H9 (cell line): ENCODE data around the gene ESM1. TPM values are rescaled to one million over a fixed set of nuclear protein-coding genes. Genes with fewer than 3 reads are reported as not detected.

Source experiments
- DNase-seq: peaks from one replicate; pipeline ENCODE4 v3.0.0-alpha.2; 2017
- H2AFZ ChIP-seq: one replicate; pipeline ENCODE4 v1.6.1; 2013; ENCODE audit warnings: mild to moderate bottlenecking, low read length, control low read depth, moderate library complexity
- H2AK5ac ChIP-seq: 2 replicates; pipeline ENCODE4 v1.6.1; 2013; ENCODE audit warnings: low read length, control low read depth, mixed read lengths; ENCODE audit not compliant: insufficient read length
- H2BK120ac ChIP-seq: one replicate; pipeline ENCODE4 v1.6.1; 2013; ENCODE audit warnings: low read depth, mild to moderate bottlenecking, low read length, control low read depth, inconsistent platforms; ENCODE audit not compliant: poor library complexity, severe bottlenecking
- H2BK12ac ChIP-seq: 2 replicates; pipeline ENCODE4 v1.6.1; 2013; ENCODE audit warnings: low read length, control low read depth, mixed read lengths, low read depth; ENCODE audit not compliant: insufficient read length
- H2BK15ac ChIP-seq: 2 replicates; pipeline ENCODE4 v1.6.1; 2013; ENCODE audit warnings: low read depth, low read length, control low read depth
- H2BK20ac ChIP-seq: one replicate; pipeline ENCODE4 v1.6.1; 2013; ENCODE audit warnings: low read depth, mild to moderate bottlenecking, low read length, control low read depth, inconsistent platforms; ENCODE audit not compliant: poor library complexity, severe bottlenecking
- H2BK5ac ChIP-seq: 2 replicates; pipeline ENCODE4 v1.6.1; 2013; ENCODE audit warnings: low read length, control low read depth, mixed read lengths; ENCODE audit not compliant: insufficient read length
- H3K14ac ChIP-seq: 2 replicates; pipeline ENCODE4 v1.6.1; 2013; ENCODE audit warnings: low read length, control low read depth; ENCODE audit not compliant: insufficient read depth
- H3K18ac ChIP-seq: 2 replicates; pipeline ENCODE4 v1.6.1; 2013; ENCODE audit warnings: low read depth, mild to moderate bottlenecking, mixed read lengths, low read length, control low read depth; ENCODE audit not compliant: insufficient read length
- H3K23ac ChIP-seq: 2 replicates; pipeline ENCODE4 v1.6.1; 2013; ENCODE audit warnings: low read length, control low read depth, mixed read lengths, low read depth; ENCODE audit not compliant: insufficient read length
- H3K23me2 ChIP-seq: 2 replicates; pipeline ENCODE4 v1.6.1; 2013; ENCODE audit warnings: low read depth, mild to moderate bottlenecking, mixed read lengths, low read length, control low read depth; ENCODE audit not compliant: insufficient read length, poor library complexity, severe bottlenecking
- H3K27ac ChIP-seq: 2 replicates; pipeline ENCODE4 v1.5.1; 2013; ENCODE audit warnings: low read length, control low read depth, mixed read lengths, low read depth; ENCODE audit not compliant: insufficient read length
- H3K27me3 ChIP-seq: 2 replicates; pipeline ENCODE4 v1.6.1; 2013; ENCODE audit warnings: low read length, control low read depth, inconsistent platforms; ENCODE audit not compliant: insufficient read depth
- H3K4ac ChIP-seq: 2 replicates; pipeline ENCODE4 v1.6.1; 2013; ENCODE audit warnings: low read depth, mild to moderate bottlenecking, control low read depth, inconsistent platforms, low read length, moderate library complexity
- H3K4me1 ChIP-seq: 2 replicates; pipeline ENCODE4 v1.6.1; 2013; ENCODE audit warnings: low read length, control low read depth, inconsistent platforms; ENCODE audit not compliant: insufficient read depth
- H3K4me2 ChIP-seq: 2 replicates; pipeline ENCODE4 v1.6.1; 2013; ENCODE audit warnings: low read length, control low read depth, mixed read lengths; ENCODE audit not compliant: insufficient read length, insufficient read depth
- H3K56ac ChIP-seq: 2 replicates; pipeline ENCODE4 v1.6.1; 2013; ENCODE audit warnings: low read depth, mild to moderate bottlenecking, mixed read lengths, low read length, control low read depth; ENCODE audit not compliant: insufficient read length
- H3K79me1 ChIP-seq: 2 replicates; pipeline ENCODE4 v1.6.1; 2013; ENCODE audit warnings: low read depth, mild to moderate bottlenecking, moderate library complexity, low read length, control low read depth, inconsistent platforms; ENCODE audit not compliant: insufficient read depth, poor library complexity, severe bottlenecking
- H3K79me2 ChIP-seq: 2 replicates; pipeline ENCODE4 v1.6.1; 2013; ENCODE audit warnings: low read length, control low read depth, inconsistent platforms; ENCODE audit not compliant: insufficient read depth
- H3K9ac ChIP-seq: 2 replicates; pipeline ENCODE4 v1.6.1; 2013; ENCODE audit warnings: low read length, control low read depth, mixed read lengths; ENCODE audit not compliant: insufficient read length; ENCODE audit errors: extremely low read depth
- H3K9me3 ChIP-seq: one replicate; pipeline ENCODE4 v1.6.1; 2013; ENCODE audit warnings: low read depth, low read length, inconsistent platforms; ENCODE audit not compliant: control insufficient read depth
- H3T11ph ChIP-seq: one replicate; pipeline ENCODE4 v1.6.1; 2013; ENCODE audit warnings: mild to moderate bottlenecking, low read length, control low read depth, inconsistent platforms
- H4K20me1 ChIP-seq: one replicate; pipeline ENCODE4 v1.6.1; 2013; ENCODE audit not compliant: control insufficient read depth, insufficient read length, insufficient read depth
- H4K5ac ChIP-seq: 2 replicates; pipeline ENCODE4 v1.6.1; 2013; ENCODE audit warnings: low read depth, mild to moderate bottlenecking, mixed read lengths, low read length, control low read depth; ENCODE audit not compliant: insufficient read length
- H4K8ac ChIP-seq: replicated peaks from 2 replicates; pipeline ENCODE4 v1.6.1; 2013; ENCODE audit warnings: low read length, control low read depth, mixed read lengths, low read depth; ENCODE audit not compliant: insufficient read length
- H4K91ac ChIP-seq: 2 replicates; pipeline ENCODE4 v1.6.1; 2013; ENCODE audit warnings: low read depth, mild to moderate bottlenecking, moderate library complexity, mixed read lengths, low read length, control low read depth; ENCODE audit not compliant: insufficient read length
- H3K27ac Mint-ChIP-seq, 3 experiments: 2 replicates in 2 of 3; 3 replicates in 1 of 3; pipeline ENCODE4 v1.8.0; 2020 to 2021; ENCODE audit warnings: mixed read lengths in 3 of 3, mild to moderate bottlenecking in 1 of 3, moderate library complexity in 1 of 3
- H3K27me3 Mint-ChIP-seq: 2 replicates; pipeline ENCODE4 v1.8.0; 2021; ENCODE audit warnings: low read depth, mild to moderate bottlenecking, moderate library complexity, mixed read lengths
- H3K36me3 Mint-ChIP-seq, 3 experiments: 2 replicates in 2 of 3; 3 replicates in 1 of 3; pipeline ENCODE4 v1.8.0; 2020 to 2021; ENCODE audit warnings: low read depth in 3 of 3, mixed read lengths in 3 of 3; ENCODE audit not compliant: insufficient read depth in 1 of 3
- H3K4me1 Mint-ChIP-seq, 2 experiments: 2 replicates each; pipeline ENCODE4 v1.8.0; 2020; ENCODE audit warnings: mixed read lengths in 2 of 2
- H3K4me3 Mint-ChIP-seq, 2 experiments: 2 replicates in 1 of 2; 3 replicates in 1 of 2; pipeline ENCODE4 v1.8.0; 2020 to 2021; ENCODE audit warnings: mild to moderate bottlenecking in 2 of 2, mixed read lengths in 2 of 2, moderate library complexity in 1 of 2
- H3K9me3 Mint-ChIP-seq, 2 experiments: 2 replicates in 1 of 2; 3 replicates in 1 of 2; pipeline ENCODE4 v1.8.0; 2020; ENCODE audit warnings: mild to moderate bottlenecking in 2 of 2, mixed read lengths in 2 of 2, moderate library complexity in 1 of 2
- WGBS: extraction: QIAGEN DNeasy Blood & Tissue Kit; methylation state at CpG from one replicate; pipeline ENCODE4 v1.1.7; 2013; ENCODE audit warnings: missing lambda C conversion rate, low lambda C conversion rate, mixed read lengths; ENCODE audit not compliant: insufficient read length; ENCODE audit errors: extremely low coverage; 5-methylcytosine and 5-hydroxymethylcytosine counted together
- total RNA-seq: library from RNA; stranded (reverse); gene quantifications from 2 replicates; pipeline ENCODE4 v1.2.1, GENCODE V29; 2021
- TF ChIP-seq, protein P1 (sequence below): fragments of 200-600 bp; sonication (generic); conservative IDR thresholded peaks from 3 replicates; pipeline ENCODE4 v1.8.0; 2021; ENCODE audit warnings: antibody characterized with exemption, mild to moderate bottlenecking

The ESM1 gene
- total RNA-seq, 1 experiment from 2014 or later, result not detected

DNA sequence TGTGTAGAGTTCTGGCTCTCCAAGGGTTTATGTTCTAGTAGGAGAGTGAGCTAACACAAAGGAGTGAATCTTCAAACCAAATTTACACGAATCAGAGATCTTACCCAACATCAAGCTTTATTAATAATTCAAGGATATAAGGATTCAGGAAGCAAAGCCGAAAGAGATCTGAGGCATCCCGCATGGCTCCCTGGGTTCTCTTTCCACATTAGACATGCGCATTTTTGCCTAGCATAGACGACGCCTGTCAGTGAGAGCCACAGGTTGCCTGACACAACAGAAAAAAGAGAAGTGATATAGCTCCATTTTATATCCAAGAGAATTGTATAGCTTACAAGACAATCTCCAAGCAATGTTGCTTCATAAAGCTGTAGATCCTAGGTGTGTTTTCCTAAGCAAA lies 52.6 kb downstream of the ESM1 start:
- Histone ChIP-seq H3K4ac (no peak overlapping the region), H2AFZ (no peak overlapping the region), H2AK5ac (no peak overlapping the region), H4K91ac (no peak overlapping the region), H4K8ac (no peak overlapping the region), H4K20me1 (no peaks in the 10 kb centered on the region), H3K23me2 (no peaks in the 10 kb centered on the region), H3K9me3 (no peaks in the 10 kb centered on the region), H3K27me3 (no peaks in the 10 kb centered on the region), H3K18ac (no peak overlapping the region), H3K23ac (no peak overlapping the region), H3T11ph (no peak overlapping the region), H2BK20ac (no peak overlapping the region), H2BK12ac (no peak overlapping the region), H3K9ac (no peak overlapping the region), H4K5ac (no peak overlapping the region), H3K4me2 (no peak overlapping the region), H3K27ac (no peak overlapping the region), H3K79me2 (no peaks in the 10 kb centered on the region), H3K79me1 (no peaks in the 10 kb centered on the region), H3K56ac (no peak overlapping the region), H2BK5ac (no peak overlapping the region), H2BK15ac (no peak overlapping the region), H2BK120ac (no peak overlapping the region), H3K14ac (no peak overlapping the region), H3K4me1 (peaks cover 3% of the 10 kb centered on the region; the same call in 1 of the 2 replicates)
- WGBS, result no CpG with 5 or more reads among the region's 6 CpGs
- no peaks in the 10 kb centered on the region for H3K9me3 Mint-ChIP-seq
- no peak for DNase-seq
- H3K36me3 Mint-ChIP-seq, result no peaks in the 10 kb centered on the region
- peaks cover 8 to 12% of the 10 kb centered on the region in 2 experiments for H3K4me1 Mint-ChIP-seq
- H3K4me3 Mint-ChIP-seq, result no peak overlapping the region
- H3K27ac Mint-ChIP-seq, result no peak overlapping the region
- H3K27me3 Mint-ChIP-seq, result no peaks in the 10 kb centered on the region; the same call in 1 of the 2 replicates
- TF ChIP-seq, protein P1, sequence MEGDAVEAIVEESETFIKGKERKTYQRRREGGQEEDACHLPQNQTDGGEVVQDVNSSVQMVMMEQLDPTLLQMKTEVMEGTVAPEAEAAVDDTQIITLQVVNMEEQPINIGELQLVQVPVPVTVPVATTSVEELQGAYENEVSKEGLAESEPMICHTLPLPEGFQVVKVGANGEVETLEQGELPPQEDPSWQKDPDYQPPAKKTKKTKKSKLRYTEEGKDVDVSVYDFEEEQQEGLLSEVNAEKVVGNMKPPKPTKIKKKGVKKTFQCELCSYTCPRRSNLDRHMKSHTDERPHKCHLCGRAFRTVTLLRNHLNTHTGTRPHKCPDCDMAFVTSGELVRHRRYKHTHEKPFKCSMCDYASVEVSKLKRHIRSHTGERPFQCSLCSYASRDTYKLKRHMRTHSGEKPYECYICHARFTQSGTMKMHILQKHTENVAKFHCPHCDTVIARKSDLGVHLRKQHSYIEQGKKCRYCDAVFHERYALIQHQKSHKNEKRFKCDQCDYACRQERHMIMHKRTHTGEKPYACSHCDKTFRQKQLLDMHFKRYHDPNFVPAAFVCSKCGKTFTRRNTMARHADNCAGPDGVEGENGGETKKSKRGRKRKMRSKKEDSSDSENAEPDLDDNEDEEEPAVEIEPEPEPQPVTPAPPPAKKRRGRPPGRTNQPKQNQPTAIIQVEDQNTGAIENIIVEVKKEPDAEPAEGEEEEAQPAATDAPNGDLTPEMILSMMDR, result no peak
